ENCODE measurements around the gene LRBA.

DNA sequence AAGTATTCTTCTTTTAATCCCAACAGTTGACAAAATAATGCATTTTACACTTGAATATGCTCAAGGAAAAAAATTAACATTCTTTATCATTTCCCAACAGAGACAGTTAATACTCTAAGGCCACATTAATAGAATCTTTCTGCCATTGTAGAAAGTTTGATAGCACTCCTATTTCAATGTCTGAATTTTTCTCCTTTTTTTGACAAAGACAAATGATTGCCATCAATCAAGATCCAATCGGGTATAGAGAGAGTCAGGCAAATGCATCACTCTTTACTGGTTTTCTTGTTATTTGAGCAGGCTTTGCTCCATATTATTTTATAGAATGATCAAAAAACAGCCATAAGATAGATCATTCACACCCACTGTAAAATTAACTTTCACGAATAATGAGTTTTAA lies 387.0 kb downstream of the LRBA start:
- TF ChIP-seq, protein P1, sequence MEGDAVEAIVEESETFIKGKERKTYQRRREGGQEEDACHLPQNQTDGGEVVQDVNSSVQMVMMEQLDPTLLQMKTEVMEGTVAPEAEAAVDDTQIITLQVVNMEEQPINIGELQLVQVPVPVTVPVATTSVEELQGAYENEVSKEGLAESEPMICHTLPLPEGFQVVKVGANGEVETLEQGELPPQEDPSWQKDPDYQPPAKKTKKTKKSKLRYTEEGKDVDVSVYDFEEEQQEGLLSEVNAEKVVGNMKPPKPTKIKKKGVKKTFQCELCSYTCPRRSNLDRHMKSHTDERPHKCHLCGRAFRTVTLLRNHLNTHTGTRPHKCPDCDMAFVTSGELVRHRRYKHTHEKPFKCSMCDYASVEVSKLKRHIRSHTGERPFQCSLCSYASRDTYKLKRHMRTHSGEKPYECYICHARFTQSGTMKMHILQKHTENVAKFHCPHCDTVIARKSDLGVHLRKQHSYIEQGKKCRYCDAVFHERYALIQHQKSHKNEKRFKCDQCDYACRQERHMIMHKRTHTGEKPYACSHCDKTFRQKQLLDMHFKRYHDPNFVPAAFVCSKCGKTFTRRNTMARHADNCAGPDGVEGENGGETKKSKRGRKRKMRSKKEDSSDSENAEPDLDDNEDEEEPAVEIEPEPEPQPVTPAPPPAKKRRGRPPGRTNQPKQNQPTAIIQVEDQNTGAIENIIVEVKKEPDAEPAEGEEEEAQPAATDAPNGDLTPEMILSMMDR (IDR thresholded peaks at IDR 0.05), result no peak
- no peak for TF ChIP-seq POLR2AphosphoS5 (IDR thresholded peaks at IDR 0.05; ENCODE audit: insufficient read depth in 1 of 2, low read depth in 1 of 2)
